Epithelial cell of proximal tubule (primary cell): ENCODE measurements around the gene RALGDS. TPM values are rescaled to one million over a fixed set of nuclear protein-coding genes. Genes with fewer than 3 reads are reported as not detected.

ENCODE experiments used
- DNase-seq: peaks from one replicate; pipeline ENCODE4 v3.0.0-alpha.2; 2011; ENCODE audit warnings: low read depth
- H3K4me3 ChIP-seq: 2 replicates; pipeline ENCODE4 v1.5.1; 2011; ENCODE audit warnings: low read depth, mild to moderate bottlenecking, low read length
- total RNA-seq: library from RNA; depleted of rRNA; stranded (reverse); fragments of >200 nt; gene quantifications from 2 replicates; pipeline ENCODE4 v1.2.3, GENCODE V29; 2015
- TF ChIP-seq, protein P1 (sequence below): conservative IDR thresholded peaks from 2 replicates; pipeline ENCODE4 v1.5.1; 2012; ENCODE audit warnings: low read depth, mild to moderate bottlenecking, low read length

The RALGDS gene
- total RNA-seq, 1 donor from 2014 or later = 39.0 TPM

DNA sequence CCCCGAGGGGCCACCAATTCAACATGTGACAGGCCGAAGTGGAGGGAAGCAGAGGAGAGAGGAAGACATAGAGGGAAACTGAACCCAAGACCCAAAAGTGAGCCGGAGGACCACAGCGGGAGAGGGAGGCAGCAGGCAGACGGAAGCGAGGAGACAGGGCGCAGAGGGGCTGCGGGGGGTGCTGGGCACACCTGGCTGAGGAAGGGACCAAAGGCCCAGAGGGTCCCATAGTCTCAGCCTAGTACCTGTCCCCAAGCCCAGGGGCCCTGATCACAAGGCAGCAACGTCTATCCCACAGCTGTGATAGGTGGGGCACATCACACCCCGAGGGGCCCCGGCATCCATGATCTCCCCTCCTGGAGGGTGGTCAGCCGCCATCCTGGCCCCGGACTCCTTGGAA, 7.1 kb upstream of the RALGDS start:
- TF ChIP-seq, protein P1, sequence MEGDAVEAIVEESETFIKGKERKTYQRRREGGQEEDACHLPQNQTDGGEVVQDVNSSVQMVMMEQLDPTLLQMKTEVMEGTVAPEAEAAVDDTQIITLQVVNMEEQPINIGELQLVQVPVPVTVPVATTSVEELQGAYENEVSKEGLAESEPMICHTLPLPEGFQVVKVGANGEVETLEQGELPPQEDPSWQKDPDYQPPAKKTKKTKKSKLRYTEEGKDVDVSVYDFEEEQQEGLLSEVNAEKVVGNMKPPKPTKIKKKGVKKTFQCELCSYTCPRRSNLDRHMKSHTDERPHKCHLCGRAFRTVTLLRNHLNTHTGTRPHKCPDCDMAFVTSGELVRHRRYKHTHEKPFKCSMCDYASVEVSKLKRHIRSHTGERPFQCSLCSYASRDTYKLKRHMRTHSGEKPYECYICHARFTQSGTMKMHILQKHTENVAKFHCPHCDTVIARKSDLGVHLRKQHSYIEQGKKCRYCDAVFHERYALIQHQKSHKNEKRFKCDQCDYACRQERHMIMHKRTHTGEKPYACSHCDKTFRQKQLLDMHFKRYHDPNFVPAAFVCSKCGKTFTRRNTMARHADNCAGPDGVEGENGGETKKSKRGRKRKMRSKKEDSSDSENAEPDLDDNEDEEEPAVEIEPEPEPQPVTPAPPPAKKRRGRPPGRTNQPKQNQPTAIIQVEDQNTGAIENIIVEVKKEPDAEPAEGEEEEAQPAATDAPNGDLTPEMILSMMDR = no peak
- H3K4me3 ChIP-seq = no peak overlapping the region
- no peak for DNase-seq

DNA sequence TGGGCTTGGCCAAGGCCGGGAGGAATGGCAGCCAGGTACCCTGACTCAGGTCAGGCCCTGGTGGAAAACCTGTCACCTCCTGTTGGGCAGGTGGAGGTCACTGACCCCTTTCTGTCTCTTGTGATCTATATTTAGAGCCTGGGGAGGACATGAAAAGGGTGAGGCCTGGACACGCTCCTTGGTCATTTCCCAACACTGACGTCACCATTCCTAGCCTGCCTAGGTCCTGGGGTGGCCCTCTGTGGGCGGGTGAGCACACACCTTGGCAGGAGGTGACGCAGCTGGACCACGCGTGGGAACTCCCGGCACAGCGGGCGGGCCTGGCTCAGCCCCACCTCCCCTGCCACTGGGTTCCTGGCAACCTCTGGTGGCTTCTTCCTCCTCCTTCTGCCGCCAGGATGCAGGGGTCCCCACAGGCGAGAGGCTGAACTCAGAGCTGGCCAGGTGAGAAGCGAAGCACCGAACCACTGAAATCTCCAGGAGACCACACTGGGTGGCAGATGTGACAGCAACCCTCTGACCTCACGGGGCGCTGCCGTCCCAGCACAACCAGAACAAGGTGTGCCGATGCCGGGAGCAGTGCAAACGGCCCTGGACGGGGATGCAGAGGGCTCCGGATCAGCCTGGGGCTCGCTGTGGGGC, 6.4 kb upstream of the RALGDS start:
- H3K4me3 ChIP-seq = no peak overlapping the region
- no peak for DNase-seq
- TF ChIP-seq, protein P1 = no peak

DNA sequence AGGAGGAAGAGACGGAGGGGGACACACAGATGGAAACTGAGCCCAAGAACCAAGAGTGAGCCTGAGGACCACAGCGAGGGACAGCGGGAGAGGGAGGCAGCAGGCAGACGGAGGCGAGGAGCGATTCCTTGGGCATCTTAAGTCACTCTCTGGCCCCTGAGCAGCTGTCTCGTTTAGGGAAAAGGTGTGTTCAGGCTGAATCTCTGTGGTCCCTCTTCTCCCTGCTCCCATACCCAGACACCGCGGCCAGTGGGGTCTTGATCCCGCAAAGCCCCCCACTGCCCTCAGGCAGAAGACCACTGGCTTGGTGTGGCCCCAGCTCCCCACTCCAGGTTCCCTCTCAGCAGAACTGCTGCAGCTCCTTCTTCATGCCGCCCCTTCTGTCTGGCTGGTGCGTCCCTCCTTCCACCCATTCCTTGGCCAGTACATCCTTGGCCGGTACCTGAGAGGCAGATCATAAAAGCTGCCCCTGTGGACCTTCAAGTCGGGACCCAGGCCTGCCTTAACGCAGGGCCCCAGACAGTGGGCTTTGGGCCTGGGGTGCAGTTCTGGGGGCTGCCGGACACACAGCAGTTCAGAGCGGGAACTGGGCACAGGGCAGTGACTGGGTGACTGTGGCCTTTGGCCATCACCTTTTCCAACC, 5.8 kb upstream of the RALGDS start:
- TF ChIP-seq, protein P1 = no peak
- H3K4me3 ChIP-seq = no peak overlapping the region
- no peak for DNase-seq

DNA sequence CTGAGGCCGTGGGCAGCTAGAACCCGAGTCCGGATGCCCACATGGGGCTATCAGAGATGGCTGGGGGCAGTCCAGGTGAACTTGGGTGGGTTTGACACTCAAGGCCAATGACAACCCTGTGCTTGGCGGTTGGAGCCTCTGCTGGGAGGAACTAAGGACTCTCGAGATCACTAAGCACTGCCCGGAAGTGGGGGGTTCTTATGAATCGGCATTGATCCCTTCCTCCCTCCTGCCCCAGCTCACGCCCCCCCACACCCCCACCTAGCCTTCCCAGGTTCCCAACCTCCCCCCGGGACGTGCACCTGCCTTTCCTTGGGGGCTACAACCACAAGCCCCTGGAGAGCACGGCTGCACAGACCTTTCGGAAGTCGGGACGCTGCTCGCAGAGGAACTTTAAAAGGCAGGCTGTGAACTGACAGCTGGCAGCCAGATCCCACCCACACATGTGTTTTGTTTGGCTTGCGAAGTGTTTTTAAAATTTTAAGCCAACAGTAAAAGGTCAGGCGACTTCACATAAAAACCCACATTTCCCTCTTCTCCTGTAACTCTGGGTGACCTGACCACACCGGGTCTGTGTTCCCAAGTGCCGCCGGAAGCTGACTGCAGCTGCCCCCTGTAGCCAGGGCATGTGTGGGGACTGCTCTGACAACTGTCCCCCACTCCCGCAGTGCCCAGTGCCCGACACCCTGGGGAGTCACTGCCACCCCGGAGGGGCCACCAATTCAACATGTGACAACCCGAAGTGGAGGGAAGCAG, 5.1 kb upstream of the RALGDS start:
- TF ChIP-seq, protein P1 = no peak
- H3K4me3 ChIP-seq = no peak overlapping the region

DNA sequence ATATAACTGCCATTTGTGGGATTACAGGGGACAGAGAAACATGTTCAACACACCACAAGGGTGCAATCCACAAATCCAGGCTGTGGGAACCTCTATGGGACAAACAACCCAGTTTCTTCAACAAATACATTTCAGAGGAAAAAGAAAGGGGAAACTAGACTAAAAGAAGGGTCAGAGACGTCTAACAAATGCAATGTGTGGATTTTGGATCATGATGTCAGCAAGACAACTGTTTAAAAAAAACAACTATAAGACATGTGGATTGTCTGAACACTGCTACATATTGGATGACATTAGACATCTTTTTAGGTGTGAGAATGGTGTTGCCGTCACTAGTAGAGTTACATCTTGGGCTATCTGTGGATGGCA, 3.9 kb upstream of the RALGDS start:
- H3K4me3 ChIP-seq = no peak overlapping the region
- TF ChIP-seq, protein P1 = no peak
- DNase-seq = no peak

More for the DNA sequence above, 5.1 kb upstream of the RALGDS start:
- DNase-seq = no peak

DNA sequence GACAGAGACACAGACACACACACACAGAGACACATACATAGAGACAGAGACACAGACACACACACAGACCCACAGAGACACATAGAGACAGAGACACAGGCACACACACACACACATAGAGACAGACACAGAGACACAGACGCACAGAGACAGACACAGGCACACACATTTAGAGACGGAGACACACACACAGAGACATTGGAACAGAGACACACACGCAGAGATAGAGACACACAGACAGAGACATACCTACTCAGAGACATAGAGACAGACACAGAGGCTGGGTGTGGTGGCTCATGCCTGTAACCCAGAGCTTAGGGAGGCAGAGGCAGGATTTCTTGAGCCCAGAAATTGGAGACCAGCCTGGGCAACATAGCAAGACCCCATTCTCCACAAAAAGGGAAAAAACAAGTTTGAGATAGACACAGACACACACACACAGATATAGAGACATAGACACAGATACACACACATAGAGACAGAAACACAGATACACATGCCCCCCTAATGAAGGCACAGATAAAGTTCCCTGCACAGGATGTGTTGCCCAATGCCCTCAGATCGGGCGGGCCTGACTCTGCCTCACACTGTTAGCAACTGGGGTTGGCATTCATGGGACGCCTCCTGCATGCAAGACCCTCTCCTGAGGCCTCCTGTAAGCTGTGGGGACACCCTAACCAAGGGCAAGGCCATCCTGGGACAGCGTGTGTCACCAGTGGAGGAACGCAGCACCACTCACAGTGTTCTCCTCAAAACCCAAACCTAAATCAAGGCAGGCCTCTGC, 3.3 kb upstream of the RALGDS start:
- no peak for DNase-seq
- H3K4me3 ChIP-seq = no peak overlapping the region
- TF ChIP-seq, protein P1 = no peak
